Sciatic nerve (tissue), 2 donors: ENCODE results near the gene C1orf226. TPM values are rescaled to one million over a fixed set of nuclear protein-coding genes. Genes with fewer than 3 reads are reported as not detected.
"Not testable (repeated sequence)": the region's sequence is repeated elsewhere in the genome, so short reads cannot be mapped to it uniquely, and the experiment has no call there.

Experiments used
- ATAC-seq: fragments of 200-7000 bp; cut with Tn5 transposase; one replicate; pipeline ENCODE4 v1.9.1; 2020; ENCODE audit warnings: mild to moderate bottlenecking, moderate library complexity
- DNase-seq: peaks from one replicate; pipeline ENCODE4 v3.0.0-alpha.2; 2020; ENCODE audit warnings: low spot score
- intact Hi-C: fragments of 100-400 bp; cut with DNase I; formaldehyde crosslinking; loops from one replicate; pipeline ENCODE4 v1.14.2; 2022
- total RNA-seq: library from RNA; stranded (reverse); fragmentation: NEBNext Ultra II Directional; extraction: Animal tissue kit (Norgen Biotek cat#: 25700); gene quantifications from one replicate; pipeline ENCODE4 v1.2.1, GENCODE V29; 2021
- donor health status: DM: no; HTN: no; CAD: no.
- donor health status: DM: no; HTN: no; CAD: no.

C1orf226 gene
- 13.0 TPM for total RNA-seq

- ATAC-seq (no peak), DNase-seq (no peak)
- intact Hi-C loops = no loop called here
Measured at GRCh38 chr1:162381383-162381782, at the start of gene C1orf226. Gene C1orf226 (plus strand): TSS chr1:162381728. CDS start chr1:162381902, 174 bp downstream.

- intact Hi-C loops = loop anchor here (2.0 to 5.0 kb wide), 2 partner anchors 61 to 1942 kb away; no protein-coding TSS in a partner anchor
- DNase-seq = no peak
- no peak for ATAC-seq
Measured at GRCh38 chr1:162333991-162334390, 47.5 kb upstream of the C1orf226 start.

GRCh38 chr1:162335126-162335525, 46.4 kb upstream of the C1orf226 start:
- DNase-seq (no peak), ATAC-seq (no peak)
- intact Hi-C loops = loop anchor here (2.0 kb wide), 1 partner anchor 60 kb away; no protein-coding TSS in a partner anchor

GRCh38 chr1:162336621-162337285, 44.8 kb upstream of the C1orf226 start:
- intact Hi-C loops = no loop called here
- DNase-seq (no peak), ATAC-seq (no peak)

- DNase-seq (no peak), ATAC-seq (no peak)
- intact Hi-C loops = no loop called here
Measured at GRCh38 chr1:162342452-162342983, 39.0 kb upstream of the C1orf226 start.

GRCh38 chr1:162343470-162343869, 38.1 kb upstream of the C1orf226 start:
- ATAC-seq (no peak), DNase-seq (no peak)
- intact Hi-C loops = no loop called here

GRCh38 chr1:162347281-162347680, 34.2 kb upstream of the C1orf226 start:
- intact Hi-C loops = no loop called here
- DNase-seq (no peak), ATAC-seq (no peak)

GRCh38 chr1:162349635-162350330, 31.7 kb upstream of the C1orf226 start:
- intact Hi-C loops = no loop called here
- DNase-seq (no peak), ATAC-seq (no peak)

- ATAC-seq (no peak), DNase-seq (no peak)
- intact Hi-C loops = no loop called here
Measured at GRCh38 chr1:162351246-162351842, 30.2 kb upstream of the C1orf226 start.

GRCh38 chr1:162351874-162352273, 29.7 kb upstream of the C1orf226 start:
- intact Hi-C loops, ATAC-seq, DNase-seq: not testable (repeated sequence)

GRCh38 chr1:162353078-162353477, 28.4 kb upstream of the C1orf226 start:
- no peak for DNase-seq

GRCh38 chr1:162353702-162354101, 27.8 kb upstream of the C1orf226 start:
- DNase-seq = no peak
- intact Hi-C loops = no loop called here
- ATAC-seq = no peak

More at GRCh38 chr1:162353078-162353477, 28.4 kb upstream of the C1orf226 start:
- ATAC-seq = no peak
- intact Hi-C loops = no loop called here

- no peak for DNase-seq
- intact Hi-C loops = no loop called here
Measured at GRCh38 chr1:162357681-162358266, 23.8 kb upstream of the C1orf226 start.

GRCh38 chr1:162358928-162359327, 22.6 kb upstream of the C1orf226 start:
- DNase-seq (no peak), ATAC-seq (no peak)
- intact Hi-C loops = no loop called here

More at GRCh38 chr1:162357681-162358266, 23.8 kb upstream of the C1orf226 start:
- no peak for ATAC-seq

- ATAC-seq (no peak), DNase-seq (no peak)
- intact Hi-C loops = no loop called here
Measured at GRCh38 chr1:162359523-162360236, 21.8 kb upstream of the C1orf226 start.

GRCh38 chr1:162360237-162360873, 21.2 kb upstream of the C1orf226 start:
- ATAC-seq = no peak
- intact Hi-C loops = no loop called here
- no peak for DNase-seq

GRCh38 chr1:162360874-162361260, 20.7 kb upstream of the C1orf226 start:
- intact Hi-C loops = no loop called here
- ATAC-seq (no peak), DNase-seq (no peak)

GRCh38 chr1:162361349-162361748, 20.2 kb upstream of the C1orf226 start:
- DNase-seq (no peak), ATAC-seq (no peak)
- intact Hi-C loops = no loop called here
